A673 (cell line): ENCODE data around the gene SCG5. TPM values are rescaled to one million over a fixed set of nuclear protein-coding genes. Genes with fewer than 3 reads are reported as not detected.
"Not testable (repeated sequence)": the region's sequence is repeated elsewhere in the genome, so short reads cannot be mapped to it uniquely, and the experiment has no call there.

Source experiments
- Bru-seq: library from RNA; stranded (reverse); fragments of 400-500 nt; gene quantifications from one replicate; lab custom pipeline; 2021; lab: Mats Ljungman, UMichigan
- BruChase-seq, 2 experiments: library from RNA; stranded (reverse); fragments of 400-500 nt; gene quantifications; one replicate each; lab custom pipeline; 2021; lab: Mats Ljungman, UMichigan
- BruUV-seq: library from RNA; stranded (reverse); fragments of 400-500 nt; replicated peaks from 2 replicates; lab custom pipeline; 2021; lab: Mats Ljungman, UMichigan
- CTCF ChIA-PET: fragments of 300-600 bp; sonication (Branson Sonifier 250); formaldehyde crosslinking; loops from one replicate; lab custom pipeline; 2022; ENCODE audit warnings: antibody characterized with exemption; lab: Charles Lee
- POLR2A ChIA-PET: fragments of 300-600 bp; sonication (Branson Sonifier 250); formaldehyde crosslinking; loops from one replicate; lab custom pipeline; 2022; ENCODE audit warnings: antibody characterized with exemption; ENCODE audit not compliant: low non-redundant PET; lab: Charles Lee
- DNase-seq: peaks from one replicate; pipeline ENCODE4 v3.0.0-alpha.2; 2015; ENCODE audit warnings: low spot score
- H3K27ac ChIP-seq: fragments of 200-600 bp; sonication (generic); 2 replicates; pipeline ENCODE4 v1.5.1; 2016; ENCODE audit warnings: mixed run types, low read depth, mild to moderate bottlenecking, mixed read lengths, antibody characterized with exemption, low read length; ENCODE audit not compliant: poor library complexity, severe bottlenecking
- H3K27me3 ChIP-seq: fragments of 200-600 bp; sonication (generic); replicated peaks from 2 replicates; pipeline ENCODE4 v1.6.1; 2017; ENCODE audit warnings: mixed run types, low read depth, mild to moderate bottlenecking, mixed read lengths, antibody characterized with exemption, low read length; ENCODE audit not compliant: insufficient read depth, poor library complexity
- H3K36me3 ChIP-seq: fragments of 200-600 bp; sonication (generic); 2 replicates; pipeline ENCODE4 v1.6.1; 2016; ENCODE audit warnings: mixed run types, mild to moderate bottlenecking, mixed read lengths, antibody characterized with exemption, low read length; ENCODE audit not compliant: insufficient read depth, poor library complexity, severe bottlenecking
- H3K4me1 ChIP-seq: fragments of 200-600 bp; sonication (generic); 2 replicates; pipeline ENCODE4 v1.6.1; 2017; ENCODE audit warnings: mixed run types, mild to moderate bottlenecking, mixed read lengths, antibody characterized with exemption, low read length; ENCODE audit not compliant: insufficient read depth, poor library complexity, severe bottlenecking
- H3K4me3 ChIP-seq: fragments of 200-600 bp; sonication (generic); 2 replicates; pipeline ENCODE4 v1.5.1; 2016; ENCODE audit warnings: low read depth, mixed run types, mild to moderate bottlenecking, mixed read lengths, low read length; ENCODE audit not compliant: poor library complexity, severe bottlenecking
- H3K9me3 ChIP-seq: fragments of 200-600 bp; sonication (generic); 2 replicates; pipeline ENCODE4 v1.6.1; 2016; ENCODE audit warnings: mixed run types, low read depth, mild to moderate bottlenecking, mixed read lengths, antibody characterized with exemption, low read length; ENCODE audit not compliant: poor library complexity, severe bottlenecking
- CTCF ChIP-seq: fragments of 300-800, 200-600 bp; sonication (generic); conservative IDR thresholded peaks from 2 replicates; pipeline ENCODE4 v1.5.1; 2017; ENCODE audit warnings: low read depth, mild to moderate bottlenecking, antibody characterized with exemption, low read length, moderate library complexity, mixed read lengths
- EZH2 ChIP-seq: fragments of 200-600 bp; sonication (generic); IDR thresholded peaks from 2 replicates; pipeline ENCODE4 v1.6.1; 2017; ENCODE audit warnings: borderline replicate concordance, low read depth, mild to moderate bottlenecking, mixed read lengths, antibody characterized with exemption, low read length; ENCODE audit not compliant: poor library complexity, severe bottlenecking
- intact Hi-C: fragments of 100-400 bp; cut with micrococcal nuclease; formaldehyde crosslinking; loops from one replicate; pipeline ENCODE4 v1.10.0; 2022; ENCODE audit not compliant: unreplicated experiment
- long read RNA-seq: library from polyadenylated mRNA; stranded (forward); transcript quantifications from one replicate; pipeline ENCODE4 v2.0.0, GENCODE V29; 2022
- total RNA-seq: library from RNA; stranded (reverse); gene quantifications from 2 replicates; pipeline ENCODE4 v1.2.3, GENCODE V29; 2021

SCG5 gene
- 0.90 and 3.1 TPM in 2 replicates for total RNA-seq
- Bru-seq, nascent RNA: percentile 65 among the genes with signal in this experiment
- percentile 66 among the genes with signal in this experiment for BruChase-seq, experiment 1, labeled RNA remaining after a 2-hour chase
- percentile 65 among the genes with signal in this experiment for BruChase-seq, experiment 2, labeled RNA remaining after a 6-hour chase
- long read RNA-seq: 0 reads

DNA sequence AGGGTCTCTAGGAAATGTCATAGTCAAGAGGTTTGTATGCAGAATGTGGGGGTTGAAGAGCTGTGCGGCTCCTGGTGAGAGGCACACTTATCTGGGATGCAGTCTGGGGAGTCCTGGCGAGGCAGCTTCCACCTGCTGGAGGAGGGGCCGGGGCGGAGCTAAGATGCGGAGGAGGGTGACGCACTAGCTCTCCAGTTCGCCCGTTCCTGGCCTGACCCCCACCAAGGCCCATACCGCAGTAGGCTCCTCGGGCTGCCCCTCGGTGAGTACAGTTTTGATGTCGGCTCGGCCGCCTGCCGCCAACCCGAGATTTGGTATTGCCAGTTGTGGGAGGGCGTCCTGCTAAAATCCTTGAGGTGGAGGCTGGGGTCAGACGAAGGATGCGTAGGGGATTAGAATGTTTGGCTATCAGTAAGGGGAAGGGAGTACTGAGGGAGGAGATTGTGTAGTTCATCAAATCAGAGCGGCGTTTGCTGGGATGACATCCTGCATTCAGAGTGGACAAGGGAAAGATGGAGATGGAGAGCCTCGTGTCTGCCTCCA, at the start of gene SCG5:
SCG5 (plus strand) TSS at position 194 of the 543 bp plus-strand sequence. CDS start 1,883 bp downstream, outside the sequence.
- TF ChIP-seq EZH2 (no peak), CTCF (no peak)
- Histone ChIP-seq H3K27me3 (no peaks in the 10 kb centered on the region), H3K9me3 (no peaks in the 10 kb centered on the region), H3K4me1 (peaks cover 7% of the 10 kb centered on the region), H3K27ac (no peak within 1 kb of the TSS), H3K36me3 (peaks cover 38% of the 10 kb centered on the region), H3K4me3 (no peak within 1 kb of the TSS)
- BruUV-seq: no TSS peak
- DNase-seq: no peak
- ChIA-PET CTCF (no interaction called here), POLR2A (no interaction called here)
- intact Hi-C loops: no loop called here

DNA sequence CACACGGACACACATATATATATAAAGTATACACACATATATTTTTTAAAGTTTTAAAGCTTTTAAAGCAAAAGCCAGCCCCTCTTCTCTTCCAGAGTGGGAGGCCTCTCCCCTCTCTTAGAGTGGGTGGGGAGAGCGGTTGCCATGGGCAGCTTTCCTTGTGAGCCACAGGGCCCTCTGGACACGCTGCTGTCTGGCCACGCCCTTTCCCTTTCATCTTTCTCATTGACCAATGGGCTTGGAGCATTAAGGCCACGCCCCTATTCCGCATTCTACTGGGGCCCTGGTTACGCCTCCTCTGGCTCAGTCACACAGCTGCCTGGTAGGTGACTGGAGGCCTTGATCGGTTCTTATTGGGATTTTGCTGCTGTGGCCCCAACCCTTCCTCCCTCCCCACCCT, 48.4 kb upstream of the SCG5 start, which contains the start of gene GOLGA8N:
GOLGA8N (plus strand) TSS at position 306 of the 400 bp plus-strand sequence.
- H3K4me1 ChIP-seq, BruUV-seq, DNase-seq, CTCF ChIA-PET, POLR2A ChIA-PET, H3K27me3 ChIP-seq, H3K4me3 ChIP-seq, H3K27ac ChIP-seq, intact Hi-C loops, H3K36me3 ChIP-seq, H3K9me3 ChIP-seq: not testable (repeated sequence)

- intact Hi-C loops, H3K4me3 ChIP-seq, BruUV-seq, H3K36me3 ChIP-seq, H3K27me3 ChIP-seq, H3K27ac ChIP-seq, H3K4me1 ChIP-seq, CTCF ChIA-PET, H3K9me3 ChIP-seq, POLR2A ChIA-PET, DNase-seq: not testable (repeated sequence)
Observed at GRCh38 chr15:32609518-32609917, 32.0 kb upstream of the SCG5 start.

- H3K27me3 ChIP-seq, BruUV-seq, CTCF ChIA-PET, H3K4me3 ChIP-seq, intact Hi-C loops, H3K9me3 ChIP-seq, H3K27ac ChIP-seq, H3K4me1 ChIP-seq, H3K36me3 ChIP-seq, POLR2A ChIA-PET: not testable (repeated sequence)
- TF ChIP-seq CTCF: peak; percentile 25; the same call in 1 of the 2 replicates
- DNase-seq: peak; percentile 56
Observed at GRCh38 chr15:32610719-32611118, 30.8 kb upstream of the SCG5 start.

DNA sequence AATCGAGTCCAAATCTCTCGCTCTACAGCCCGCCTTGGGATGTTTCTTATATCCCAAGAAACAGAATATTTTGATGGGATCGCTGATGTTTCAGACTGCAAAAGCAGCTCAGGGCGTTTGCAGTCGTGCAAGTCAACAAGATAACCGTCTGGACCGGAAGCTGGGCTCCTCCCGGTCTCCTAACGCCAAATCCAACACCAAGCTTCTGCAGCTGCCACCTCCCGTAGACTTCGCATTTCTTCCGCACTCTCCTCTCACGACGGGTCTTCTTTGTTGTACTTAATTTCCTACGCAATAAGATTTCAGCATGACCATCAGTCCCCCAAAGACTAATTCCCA, 26.8 kb upstream of the SCG5 start:
- POLR2A ChIA-PET, H3K36me3 ChIP-seq, H3K4me1 ChIP-seq, intact Hi-C loops, CTCF ChIA-PET, DNase-seq, H3K9me3 ChIP-seq, H3K27me3 ChIP-seq: not testable (repeated sequence)
- Histone ChIP-seq H3K27ac (peak overlapping the region; percentile 95), H3K4me3 (peak overlapping the region; percentile 62)
- BruUV-seq: TSS peak; percentile 89
